DOHH2 (cell line): Measurements from ENCODE around the gene CCL2.

ENCODE experiments used
- H3F3A ChIP-seq: fragments of 200-600 bp; sonication (generic), shearing (Covaris generic); 2 replicates; pipeline ENCODE4 v1.6.0; 2016; ENCODE audit warnings: antibody characterized with exemption, mild to moderate bottlenecking; ENCODE audit not compliant: control insufficient read depth, insufficient read depth
- H3K27ac ChIP-seq: fragments of 200-600 bp; sonication (generic); 2 replicates; pipeline ENCODE4 v1.5.1; 2014; ENCODE audit warnings: low read depth, mild to moderate bottlenecking, low read length, moderate library complexity
- H3K27me3 ChIP-seq: fragments of 200-600 bp; sonication (generic); 2 replicates; pipeline ENCODE4 v1.6.1; 2014; ENCODE audit warnings: mild to moderate bottlenecking, low read length, mixed read lengths; ENCODE audit not compliant: control insufficient read depth
- H3K36me3 ChIP-seq: fragments of 200-600 bp; sonication (generic); 2 replicates; pipeline ENCODE4 v1.6.1; 2014; ENCODE audit warnings: mild to moderate bottlenecking, low read length, moderate library complexity, mixed read lengths; ENCODE audit not compliant: control insufficient read depth
- H3K4me1 ChIP-seq: fragments of 200-600 bp; sonication (generic); 2 replicates; pipeline ENCODE4 v1.6.1; 2014; ENCODE audit warnings: mild to moderate bottlenecking, low read length, mixed read lengths; ENCODE audit not compliant: control insufficient read depth
- H3K4me2 ChIP-seq: fragments of 200-600 bp; sonication (generic); 2 replicates; pipeline ENCODE4 v1.6.0; 2014; ENCODE audit warnings: mild to moderate bottlenecking, low read length, moderate library complexity
- H3K4me3 ChIP-seq: fragments of 200-600 bp; sonication (generic); 2 replicates; pipeline ENCODE4 v1.5.1; 2014; ENCODE audit warnings: mild to moderate bottlenecking, low read length, mixed read lengths
- H3K79me2 ChIP-seq: fragments of 200-600 bp; sonication (generic); 2 replicates; pipeline ENCODE4 v1.6.1; 2014; ENCODE audit warnings: mild to moderate bottlenecking, low read length, mixed read lengths; ENCODE audit not compliant: control insufficient read depth
- H3K9me2 ChIP-seq: fragments of 200-600 bp; sonication (generic); replicated peaks from 2 replicates; pipeline ENCODE4 v1.6.1; 2014; ENCODE audit warnings: mild to moderate bottlenecking, low read length, mixed read lengths; ENCODE audit not compliant: control insufficient read depth
- H3K9me3 ChIP-seq: fragments of 200-600 bp; sonication (generic); 2 replicates; pipeline ENCODE4 v1.6.1; 2014; ENCODE audit warnings: antibody characterized with exemption, low read length, mixed read lengths; ENCODE audit not compliant: control insufficient read depth, insufficient read depth
- H4K20me1 ChIP-seq: fragments of 200-600 bp; sonication (generic); 2 replicates; pipeline ENCODE4 v1.6.0; 2014; ENCODE audit warnings: low read depth, mild to moderate bottlenecking, antibody characterized with exemption, low read length, moderate library complexity; ENCODE audit not compliant: control insufficient read depth, insufficient read depth
- CTCF ChIP-seq: fragments of 200-600 bp; sonication (generic); IDR thresholded peaks from one replicate; pipeline ENCODE4 v1.5.1; 2014; ENCODE audit warnings: antibody characterized with exemption, mild to moderate bottlenecking, low read depth, low read length; ENCODE audit not compliant: poor library complexity, severe bottlenecking
- EZH2phosphoT487 ChIP-seq: fragments of 200-600 bp; sonication (generic); IDR thresholded peaks from 2 replicates; pipeline ENCODE4 v1.6.1; 2017; ENCODE audit warnings: borderline replicate concordance, mild to moderate bottlenecking, antibody characterized with exemption, low read length, moderate library complexity, mixed read lengths

The CCL2 gene

GRCh38 chr17:34252444-34253138 is 2.5 kb upstream of the CCL2 start:
- H3K9me2 ChIP-seq: no peaks in the 10 kb centered on the region
- TF ChIP-seq CTCF (no peak), EZH2phosphoT487 (no peak)
- H3K9me3 ChIP-seq: no peaks in the 10 kb centered on the region
- H4K20me1 ChIP-seq: no peaks in the 10 kb centered on the region
- H3K4me3 ChIP-seq: no peak overlapping the region
- peaks cover 2% of the 10 kb centered on the region; the same call in 1 of the 2 replicates for H3K27me3 ChIP-seq
- H3K79me2 ChIP-seq: no peaks in the 10 kb centered on the region
- no peak overlapping the region for H3K27ac ChIP-seq
- H3K36me3 ChIP-seq: no peaks in the 10 kb centered on the region
- H3K4me1 ChIP-seq: no peaks in the 10 kb centered on the region
- no peaks in the 10 kb centered on the region for H3F3A ChIP-seq
- H3K4me2 ChIP-seq: no peak overlapping the region

GRCh38 chr17:34253139-34253525 is 2.0 kb upstream of the CCL2 start:
- Histone ChIP-seq H3K27ac (no peak overlapping the region), H3K9me2 (no peaks in the 10 kb centered on the region), H3K4me3 (no peak overlapping the region), H3K4me2 (no peak overlapping the region), H3K27me3 (peaks cover 2% of the 10 kb centered on the region; the same call in 1 of the 2 replicates), H4K20me1 (no peaks in the 10 kb centered on the region), H3K79me2 (no peaks in the 10 kb centered on the region), H3K9me3 (no peaks in the 10 kb centered on the region), H3F3A (no peaks in the 10 kb centered on the region), H3K36me3 (no peaks in the 10 kb centered on the region), H3K4me1 (no peaks in the 10 kb centered on the region)
- TF ChIP-seq CTCF: no peak
- no peak for TF ChIP-seq EZH2phosphoT487

GRCh38 chr17:34254146-34254545 is 939 bp upstream of the CCL2 start:
- no peaks in the 10 kb centered on the region for H3K9me3 ChIP-seq
- H4K20me1 ChIP-seq: no peaks in the 10 kb centered on the region
- peaks cover 2% of the 10 kb centered on the region; the same call in 1 of the 2 replicates for H3K27me3 ChIP-seq
- H3K36me3 ChIP-seq: no peaks in the 10 kb centered on the region
- H3F3A ChIP-seq: no peaks in the 10 kb centered on the region
- H3K4me3 ChIP-seq: no peak overlapping the region
- TF ChIP-seq CTCF (no peak), EZH2phosphoT487 (no peak)
- H3K4me1 ChIP-seq: no peaks in the 10 kb centered on the region
- H3K27ac ChIP-seq: no peak overlapping the region
- H3K4me2 ChIP-seq: no peak overlapping the region
- H3K9me2 ChIP-seq: no peaks in the 10 kb centered on the region
- no peaks in the 10 kb centered on the region for H3K79me2 ChIP-seq
